ENCODE data around the gene ZNF740.

DNA sequence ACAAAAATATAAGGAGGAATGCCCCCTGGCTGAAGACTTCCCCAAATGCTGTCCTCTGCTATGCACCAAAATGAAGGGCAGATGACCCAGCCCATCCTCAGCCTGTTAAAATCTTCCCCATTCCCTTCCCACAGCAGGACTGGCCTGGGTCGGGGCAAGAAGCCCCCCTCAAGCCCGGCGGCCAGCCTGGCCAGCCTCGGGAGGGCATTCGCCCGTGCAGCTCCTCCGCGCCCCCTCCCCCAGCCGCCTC lies 51.1 kb downstream of the ZNF740 start:
- TF ChIP-seq SUZ12 (IDR thresholded peaks at IDR 0.05; ENCODE audit: extremely low read depth, insufficient read depth, insufficient read length) (no peak), ZNF274 (IDR thresholded peaks at IDR 0.05; ENCODE audit: low read depth, low read length) (no peak), YY1 (IDR thresholded peaks at IDR 0.05; ENCODE audit: insufficient read depth, insufficient read length) (no peak)
